Neural cell (in vitro differentiated cells): ENCODE data around the gene PLEKHA3.

ENCODE experiments used
- CTCF ChIP-seq: fragments of 450-650 bp; IDR thresholded peaks from 2 replicates; pipeline ENCODE4 v1.5.1; 2014; ENCODE audit warnings: antibody characterized with exemption, mild to moderate bottlenecking, moderate library complexity; ENCODE audit not compliant: poor library complexity, severe bottlenecking
- EP300 ChIP-seq: fragments of 450-650 bp; conservative IDR thresholded peaks from 2 replicates; pipeline ENCODE4 v1.6.1; 2014; ENCODE audit warnings: antibody characterized with exemption, mild to moderate bottlenecking, moderate library complexity; ENCODE audit not compliant: poor library complexity, severe bottlenecking
- EZH2 ChIP-seq: fragments of 200-600, 300-800 bp; shearing (Covaris generic), sonication (generic); IDR thresholded peaks from 2 replicates; pipeline ENCODE4 v1.6.1; 2014; ENCODE audit warnings: antibody characterized with exemption, low read length, borderline replicate concordance, mild to moderate bottlenecking; ENCODE audit not compliant: insufficient read depth, poor library complexity, severe bottlenecking
- MXI1 ChIP-seq: fragments of 450-650 bp; conservative IDR thresholded peaks from 2 replicates; pipeline ENCODE4 v1.6.1; 2014; ENCODE audit warnings: antibody characterized with exemption, mild to moderate bottlenecking; ENCODE audit not compliant: poor library complexity, severe bottlenecking
- POLR2AphosphoS5 ChIP-seq: IDR thresholded peaks from 2 replicates; pipeline ENCODE4 v1.6.1; 2012
- RAD21 ChIP-seq: fragments of 450-650 bp; conservative IDR thresholded peaks from 2 replicates; pipeline ENCODE4 v1.6.1; 2014; ENCODE audit warnings: antibody characterized with exemption, mild to moderate bottlenecking, moderate library complexity
- SMC3 ChIP-seq: fragments of 450-650 bp; conservative IDR thresholded peaks from 2 replicates; pipeline ENCODE4 v1.6.1; 2014; ENCODE audit warnings: antibody characterized with exemption, mild to moderate bottlenecking, moderate library complexity; ENCODE audit not compliant: poor library complexity
- TAF1 ChIP-seq: IDR thresholded peaks from 2 replicates; pipeline ENCODE4 v1.6.1; 2012; ENCODE audit warnings: low read depth

- TF ChIP-seq POLR2AphosphoS5 (no peak), CTCF (no peak), RAD21 (no peak), EZH2 (no peak), MXI1 (no peak), TAF1 (no peak), SMC3 (no peak), EP300 (no peak)
Measured at GRCh38 chr2:178531168-178531567, 50.9 kb downstream of the PLEKHA3 start.
